ENCODE results near the gene PAX8.
"Not testable (repeated sequence)": the region's sequence is repeated elsewhere in the genome, so short reads cannot be mapped to it uniquely, and the experiment has no call there.

Gene PAX8

DNA sequence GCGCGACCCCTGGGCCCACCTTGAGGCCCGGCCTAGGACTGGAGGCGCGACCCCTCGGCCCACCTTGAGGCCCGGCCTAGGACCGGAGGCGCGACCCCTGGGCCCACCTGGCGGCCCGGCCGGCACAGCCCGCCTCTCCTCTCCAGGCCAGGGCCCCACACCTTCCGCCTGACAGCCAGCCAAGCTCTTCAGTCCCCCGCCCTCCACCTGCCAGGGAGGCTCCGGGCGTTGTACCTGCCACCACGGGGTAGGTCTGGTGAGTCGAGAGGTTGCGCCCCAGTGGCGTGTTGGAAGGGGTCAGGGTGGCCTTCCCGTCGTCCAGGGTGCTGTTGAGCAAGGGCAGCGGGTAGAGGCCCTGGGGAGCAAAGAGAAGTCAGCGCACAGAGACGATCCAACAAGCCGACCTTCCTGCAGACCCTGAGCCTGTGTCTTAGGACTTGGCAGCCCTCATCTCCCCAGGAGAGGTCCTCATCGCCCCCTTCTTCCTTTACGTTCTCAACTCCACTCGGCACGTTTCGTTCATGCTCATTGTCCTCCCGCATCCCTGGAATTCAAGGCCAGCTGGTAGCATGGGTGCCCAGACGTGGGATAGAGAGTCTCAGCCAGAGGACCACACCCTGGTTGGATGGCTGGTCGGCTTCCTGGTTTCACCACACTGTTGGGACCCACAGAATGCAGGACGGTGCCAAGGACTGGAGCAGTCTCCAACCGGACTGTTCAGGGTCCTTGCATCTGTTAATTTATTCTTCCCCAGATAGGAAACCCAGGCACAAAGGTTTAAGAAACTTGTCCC is 42.2 kb downstream of the PAX8 start:
- DNase-seq (ENCODE audit: low spot score), result no peak

DNA sequence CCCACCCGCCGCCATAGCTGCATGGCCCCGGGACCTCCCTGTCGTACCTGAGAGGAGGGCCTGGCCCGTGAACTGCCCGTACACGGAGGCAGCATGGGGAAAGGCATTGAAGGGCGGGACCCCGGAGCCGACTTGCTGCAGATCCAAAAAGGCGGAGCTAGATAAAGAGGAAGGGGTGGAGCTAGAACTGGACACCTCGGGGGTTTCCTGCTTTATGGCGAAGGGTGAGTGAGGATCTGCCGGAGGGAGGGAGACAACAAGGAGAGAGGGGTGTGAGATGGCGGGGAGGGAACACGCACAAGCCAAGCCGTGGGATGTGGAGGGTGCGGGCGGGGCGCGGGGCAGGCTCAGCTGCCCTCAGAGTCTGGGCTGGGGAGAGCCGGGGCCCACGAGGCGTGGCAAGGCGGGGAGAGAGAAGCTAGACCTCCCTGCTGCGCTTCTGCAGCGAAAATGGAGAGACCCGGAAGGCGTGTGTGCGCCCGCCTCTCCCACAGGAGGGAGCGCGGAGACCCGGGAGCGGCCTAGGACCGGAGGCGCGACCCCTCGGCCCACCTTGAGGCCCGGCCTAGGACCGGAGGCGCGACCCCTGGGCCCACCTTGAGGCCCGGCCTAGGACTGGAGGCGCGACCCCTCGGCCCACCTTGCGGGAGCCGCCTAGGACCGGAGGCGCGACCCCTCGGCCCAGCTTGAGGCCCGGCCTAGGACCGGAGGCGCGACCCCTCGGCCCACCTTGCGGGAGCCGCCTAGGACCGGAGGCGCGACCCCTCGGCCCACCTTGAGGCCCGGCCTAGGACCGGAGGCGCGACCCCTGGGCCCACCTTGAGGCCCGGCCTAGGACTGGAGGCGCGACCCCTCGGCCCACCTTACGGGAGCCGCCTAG is 43.1 kb downstream of the PAX8 start:
- not testable (repeated sequence) for DNase-seq (ENCODE audit: low spot score)

DNA sequence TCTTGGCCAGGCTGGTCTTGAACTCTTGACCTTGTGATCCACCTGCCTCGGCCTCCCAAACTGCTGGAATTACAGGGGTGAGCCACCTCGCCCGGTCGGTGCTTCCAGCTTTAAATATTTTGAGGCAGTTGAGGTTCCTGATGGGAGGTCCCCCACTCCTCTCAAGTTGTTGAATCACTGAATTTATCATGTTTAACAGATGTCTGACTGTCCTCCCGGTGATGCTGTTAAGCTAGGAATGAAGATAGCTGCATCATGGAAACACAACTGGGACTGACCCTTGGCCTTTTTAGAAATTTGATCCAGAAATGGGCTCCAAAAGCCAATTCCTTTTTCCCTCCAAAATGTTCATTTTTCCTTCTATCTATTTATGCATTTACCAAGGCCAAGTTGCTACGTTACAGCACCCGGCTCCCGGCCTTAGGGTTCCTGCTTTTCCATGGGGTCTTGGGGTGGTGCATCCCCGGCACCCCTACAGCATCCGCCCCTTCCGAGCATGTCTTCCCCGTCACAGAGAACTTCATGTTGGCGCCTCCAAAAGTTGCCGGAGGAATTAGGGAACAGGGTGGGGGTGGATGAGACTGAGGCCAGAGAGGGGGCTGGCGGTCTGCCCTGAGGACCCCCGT is 43.9 kb downstream of the PAX8 start:
- no peak for DNase-seq (ENCODE audit: low spot score)

DNA sequence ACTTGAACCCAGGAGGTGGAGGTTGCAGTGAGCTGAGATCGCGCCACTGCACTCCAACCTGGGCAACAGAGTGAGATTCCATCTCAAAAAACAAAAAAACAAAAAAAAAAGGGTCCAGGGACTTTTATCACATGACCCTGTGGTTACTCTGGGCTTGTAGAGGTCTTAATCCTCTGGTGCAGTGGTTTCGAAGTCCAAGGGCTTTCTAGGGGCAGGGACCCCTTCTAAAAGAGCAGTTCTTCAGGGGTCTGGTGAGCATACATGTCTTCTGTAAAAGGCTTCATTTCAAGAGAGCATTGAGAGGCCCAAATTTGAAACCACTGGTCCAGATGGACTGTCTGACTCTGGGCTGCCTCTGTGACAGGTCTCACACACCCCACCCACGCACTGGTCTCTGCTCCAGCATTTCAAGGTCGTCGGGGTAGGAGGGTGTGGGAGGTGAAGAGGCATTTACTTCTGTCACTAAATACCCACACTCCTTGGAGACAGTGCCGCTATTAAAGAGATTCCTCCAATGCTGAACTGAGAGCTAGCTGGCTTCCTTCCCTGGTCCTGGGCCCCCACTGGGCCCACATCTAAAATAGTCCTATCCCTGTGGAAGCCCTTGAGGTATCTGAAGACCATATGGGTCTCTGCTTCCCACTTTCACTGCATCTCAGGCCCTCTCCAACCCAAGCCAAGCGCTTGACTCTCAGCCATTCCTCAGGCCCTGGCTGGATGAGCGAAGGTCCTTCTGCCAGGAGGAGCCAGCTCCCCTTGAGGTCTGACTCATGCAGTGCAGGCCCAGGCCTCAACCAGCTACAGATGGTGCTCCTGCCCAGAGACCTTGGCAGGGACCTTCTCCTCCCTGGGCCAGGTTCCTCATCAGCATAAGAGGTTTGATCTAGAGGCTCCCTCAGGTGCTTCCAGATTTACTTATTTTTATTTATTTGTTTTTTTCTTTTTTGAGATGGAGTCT is 44.8 kb downstream of the PAX8 start:
- peak; percentile 69 for DNase-seq (ENCODE audit: low spot score)

DNA sequence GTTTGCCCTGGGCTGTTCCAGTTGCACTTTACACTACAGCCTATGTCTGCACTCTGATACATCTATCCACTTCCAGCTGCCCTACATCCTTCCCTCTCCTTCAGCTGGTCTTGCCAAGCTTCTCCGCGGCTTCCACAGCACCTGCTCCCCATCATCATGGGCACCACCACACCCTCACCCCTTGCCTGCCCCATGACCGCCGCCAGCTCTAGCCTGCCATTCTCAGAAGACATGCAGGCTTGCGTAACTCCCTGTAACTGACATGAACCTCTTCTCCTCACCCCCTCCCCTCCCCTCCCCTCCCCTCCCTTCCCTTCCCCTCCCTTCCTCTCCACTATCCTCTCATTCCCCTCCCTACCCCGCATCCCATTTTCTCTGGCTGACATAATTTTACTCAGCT is 46.0 kb downstream of the PAX8 start:
- DNase-seq (ENCODE audit: low spot score), result no peak

DNA sequence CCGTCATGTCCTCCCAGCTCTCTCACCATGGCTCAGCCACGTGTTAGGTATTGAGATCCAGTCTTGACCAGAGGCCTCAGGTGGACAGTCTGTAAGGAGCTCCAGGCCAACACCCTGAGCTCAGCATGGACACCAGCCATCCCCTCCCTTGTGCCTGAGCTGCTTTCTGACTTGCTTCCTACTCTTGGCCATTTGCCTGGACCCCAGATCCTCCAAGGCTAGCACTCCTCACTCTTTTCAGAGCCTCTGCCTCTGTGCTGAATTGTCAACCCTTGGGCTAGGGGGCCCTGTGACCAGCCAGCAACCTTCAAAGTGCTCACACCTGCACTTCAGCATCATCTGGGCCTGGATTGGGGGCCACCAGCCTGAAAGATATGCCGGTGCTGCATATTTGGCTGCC is 46.6 kb downstream of the PAX8 start:
- no peak for DNase-seq (ENCODE audit: low spot score)

DNA sequence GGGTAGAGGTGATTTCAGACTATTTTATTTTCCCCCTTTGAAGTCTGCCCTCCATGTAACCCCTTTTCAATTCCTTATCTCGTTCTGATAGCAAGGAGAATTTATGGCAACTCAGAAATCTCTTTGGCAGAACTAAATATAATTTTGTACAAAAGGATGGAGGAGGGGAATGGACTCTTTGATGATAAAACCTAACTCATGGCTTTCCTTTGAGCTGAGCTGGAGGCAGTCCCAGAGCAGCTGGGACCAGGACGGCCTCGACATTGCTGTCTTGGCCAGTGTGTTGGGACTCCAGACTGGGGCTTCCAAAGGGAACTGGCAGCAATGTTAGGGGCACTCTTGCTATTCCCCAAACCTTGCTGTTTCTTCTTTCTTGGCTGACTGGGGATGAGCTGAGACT is 47.7 kb downstream of the PAX8 start:
- DNase-seq (ENCODE audit: low spot score), result no peak

DNA sequence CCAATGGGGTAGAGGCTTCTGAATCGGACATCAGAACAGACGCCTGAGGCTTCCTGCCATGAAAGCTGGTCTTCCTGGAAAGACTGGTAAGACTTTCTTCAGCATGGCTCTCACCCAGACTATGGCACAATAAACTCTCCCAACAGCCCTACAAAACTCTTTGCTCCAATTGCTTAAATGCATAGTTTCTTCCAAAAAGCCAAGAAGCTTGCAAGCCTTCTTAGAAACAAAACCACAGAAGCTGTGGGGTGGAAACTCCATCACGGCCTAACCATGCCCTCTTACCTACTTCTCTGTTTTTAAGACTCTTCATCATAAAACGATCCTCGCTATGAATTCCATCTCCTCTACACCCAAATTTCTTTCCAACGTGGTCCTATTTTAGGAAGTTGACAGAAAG is 48.2 kb downstream of the PAX8 start:
- DNase-seq (ENCODE audit: low spot score), result no peak

DNA sequence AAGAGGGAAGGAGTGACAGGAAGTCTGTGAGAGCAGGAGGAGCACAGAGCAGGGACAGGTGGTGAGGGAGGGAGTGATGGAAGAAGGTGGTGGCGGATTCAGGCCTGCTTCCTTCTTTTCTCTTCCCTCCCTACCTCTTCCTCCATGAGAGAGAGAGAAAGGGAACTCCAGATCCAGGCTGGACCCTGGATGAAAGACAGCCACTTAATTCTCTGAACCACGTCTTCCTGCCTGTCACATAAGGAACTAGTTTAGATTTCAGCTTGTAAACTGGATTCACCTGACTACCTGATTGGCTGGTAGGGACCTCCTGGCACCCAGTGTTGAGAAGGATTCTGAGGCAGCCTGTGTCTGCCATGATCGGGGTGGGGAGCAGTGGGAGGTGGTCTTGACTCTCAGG is 48.9 kb downstream of the PAX8 start:
- no peak for DNase-seq (ENCODE audit: low spot score)

DNA sequence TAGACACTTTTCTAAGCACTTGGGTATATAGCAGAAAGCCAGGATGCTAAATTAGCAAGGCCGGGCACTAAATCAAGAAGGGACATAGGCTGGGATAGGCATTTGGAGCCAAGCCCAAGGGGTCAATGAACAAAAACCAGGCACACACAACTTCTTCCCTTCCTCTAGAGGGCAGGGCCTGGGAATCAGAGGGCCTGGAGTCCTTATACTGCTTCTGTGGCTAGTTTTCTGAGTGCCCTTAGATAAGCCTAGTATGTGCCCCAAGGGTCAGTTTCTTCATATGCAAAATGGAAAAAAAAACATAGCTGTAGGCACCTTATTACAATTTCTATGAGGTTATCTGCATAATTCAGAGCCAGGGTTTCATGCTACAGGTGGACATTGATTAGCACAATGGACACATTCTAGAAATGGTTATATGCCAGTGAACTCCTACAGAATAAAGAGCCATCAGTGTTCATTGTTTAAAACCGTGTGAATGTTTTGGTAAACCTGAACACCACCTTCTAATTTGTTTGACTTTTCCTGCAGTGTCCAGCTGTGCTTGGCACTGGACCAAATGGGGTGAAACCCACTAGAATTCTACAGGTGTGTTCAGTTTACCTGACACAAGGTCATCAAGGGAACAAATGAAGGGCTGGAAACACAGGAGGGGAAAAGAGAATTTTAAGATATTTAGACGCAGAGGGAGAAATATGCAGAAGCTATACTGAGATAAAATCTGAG is 49.6 kb downstream of the PAX8 start:
- DNase-seq (ENCODE audit: low spot score), result no peak

DNA sequence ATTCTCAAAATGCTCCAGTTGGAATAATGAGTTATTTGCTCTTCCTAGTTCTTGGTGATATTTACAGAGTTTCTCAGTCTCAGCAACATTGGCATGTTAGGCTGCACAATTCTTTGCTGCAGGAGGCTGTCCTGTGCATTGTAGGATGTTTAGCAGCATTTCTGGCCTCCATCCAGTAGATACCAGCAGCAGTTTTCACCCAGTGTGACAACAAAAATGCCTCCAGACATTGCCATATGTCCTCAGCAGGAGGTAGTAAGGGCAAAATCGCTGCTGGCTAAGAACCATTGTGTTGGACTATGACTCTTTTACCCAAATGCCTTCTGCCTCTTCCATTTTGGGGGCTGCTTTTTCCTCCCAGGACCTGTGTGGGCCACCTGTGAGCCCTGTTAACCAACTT is 50.4 kb downstream of the PAX8 start:
- no peak for DNase-seq (ENCODE audit: low spot score)

DNA sequence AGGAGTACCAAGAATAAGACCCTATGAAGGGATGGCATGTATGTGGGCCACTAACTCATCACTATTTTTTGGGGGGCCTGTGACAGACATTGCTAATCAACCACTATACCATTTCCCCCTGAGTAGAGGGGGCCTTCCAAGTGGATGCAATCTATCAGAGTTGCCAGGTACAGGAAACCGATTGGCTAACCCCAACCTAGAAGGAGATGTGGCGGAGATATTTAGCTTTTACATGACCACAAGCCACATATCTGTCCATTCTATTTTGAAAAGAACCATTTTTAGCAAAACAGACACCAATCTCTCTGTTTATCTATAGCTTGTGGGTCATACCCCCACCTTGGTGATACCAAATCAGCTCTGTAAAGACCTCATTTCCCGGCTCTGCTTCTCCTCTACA is 51.0 kb downstream of the PAX8 start:
- no peak for DNase-seq (ENCODE audit: low spot score)

DNA sequence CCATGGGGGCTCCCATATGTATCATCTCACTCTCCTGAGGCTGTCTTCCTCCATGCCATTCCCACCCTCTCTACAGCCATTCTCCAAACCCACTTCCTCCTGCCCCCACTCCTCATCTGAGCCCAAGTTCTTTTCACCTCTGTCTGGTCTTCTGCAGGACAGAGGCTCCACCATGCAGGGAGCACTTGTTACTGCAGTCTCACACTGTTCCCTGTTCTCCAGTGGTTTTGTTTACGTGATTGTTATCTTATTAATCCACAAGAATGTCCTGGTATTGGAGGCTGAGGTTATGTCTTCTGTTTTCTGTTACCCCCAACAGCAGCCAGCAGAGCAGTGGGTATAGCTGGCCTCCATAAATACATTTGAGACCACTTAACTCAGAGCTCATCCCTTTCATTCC is 51.4 kb downstream of the PAX8 start:
- no peak for DNase-seq (ENCODE audit: low spot score)

DNA sequence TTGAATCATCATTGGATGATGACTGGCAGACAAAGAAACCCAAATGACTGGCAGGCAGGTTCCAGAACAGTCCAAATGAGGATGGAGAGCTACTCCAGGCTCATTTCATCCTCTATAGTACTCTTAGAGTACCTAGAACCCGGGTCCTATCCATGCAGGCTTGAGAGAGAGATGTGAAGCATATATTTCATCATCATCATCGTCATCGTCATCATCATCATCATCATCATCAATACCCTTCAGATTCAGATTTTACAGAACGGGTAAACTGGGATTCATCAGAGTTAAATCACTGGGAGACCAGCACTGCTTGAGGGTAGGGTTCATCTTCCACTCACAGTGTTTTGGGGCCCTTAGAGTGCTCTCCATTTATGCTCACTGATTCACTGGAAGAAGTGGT is 52.3 kb downstream of the PAX8 start:
- no peak for DNase-seq (ENCODE audit: low spot score)

DNA sequence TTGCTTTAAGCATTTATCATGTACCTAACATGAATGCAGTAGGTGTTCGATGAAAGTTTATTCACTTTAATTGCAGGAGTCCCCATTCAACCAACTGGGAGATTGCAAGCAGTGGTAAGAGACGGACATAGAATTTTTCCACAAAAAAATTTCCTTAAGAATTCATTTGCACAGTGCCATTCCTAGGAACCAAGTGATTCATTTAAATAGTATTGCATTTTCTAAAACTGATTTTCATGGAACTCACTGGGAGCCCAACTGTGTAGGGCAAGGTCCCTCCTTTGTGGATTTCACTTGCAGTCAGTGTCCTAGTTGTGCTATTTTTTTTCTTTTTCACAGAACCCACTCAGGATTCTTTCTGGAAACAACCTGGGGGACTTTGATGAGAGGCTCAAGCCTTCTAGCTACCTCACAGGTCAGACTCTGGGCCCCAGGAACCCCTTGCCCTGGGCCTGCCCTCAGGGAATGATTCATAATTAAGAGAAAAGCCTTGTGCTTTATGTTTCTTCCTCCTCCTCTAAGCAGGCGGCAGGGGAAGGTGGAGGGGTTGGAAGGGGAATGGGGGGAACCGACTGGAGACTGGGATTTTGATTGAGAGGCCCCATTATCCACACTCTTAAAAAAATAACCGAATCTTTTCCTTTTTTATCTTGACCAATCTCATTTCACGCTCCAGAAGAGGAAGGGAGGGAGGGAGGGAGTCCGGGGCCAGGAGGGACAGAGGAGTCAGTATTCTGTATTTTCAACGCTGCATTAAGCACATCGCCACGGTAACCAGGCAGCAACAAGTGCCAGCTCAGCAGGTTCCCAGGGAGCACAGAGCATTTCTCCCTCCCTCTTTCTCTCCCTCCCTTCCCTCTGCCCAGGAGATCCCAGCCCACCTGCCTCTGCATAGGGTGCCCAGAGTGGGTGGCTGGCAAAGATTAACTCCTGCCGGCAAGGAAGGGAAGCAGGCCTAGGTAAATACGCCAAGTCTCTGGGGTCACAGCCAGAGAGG is 53.2 kb downstream of the PAX8 start:
- no peak for DNase-seq (ENCODE audit: low spot score)

DNA sequence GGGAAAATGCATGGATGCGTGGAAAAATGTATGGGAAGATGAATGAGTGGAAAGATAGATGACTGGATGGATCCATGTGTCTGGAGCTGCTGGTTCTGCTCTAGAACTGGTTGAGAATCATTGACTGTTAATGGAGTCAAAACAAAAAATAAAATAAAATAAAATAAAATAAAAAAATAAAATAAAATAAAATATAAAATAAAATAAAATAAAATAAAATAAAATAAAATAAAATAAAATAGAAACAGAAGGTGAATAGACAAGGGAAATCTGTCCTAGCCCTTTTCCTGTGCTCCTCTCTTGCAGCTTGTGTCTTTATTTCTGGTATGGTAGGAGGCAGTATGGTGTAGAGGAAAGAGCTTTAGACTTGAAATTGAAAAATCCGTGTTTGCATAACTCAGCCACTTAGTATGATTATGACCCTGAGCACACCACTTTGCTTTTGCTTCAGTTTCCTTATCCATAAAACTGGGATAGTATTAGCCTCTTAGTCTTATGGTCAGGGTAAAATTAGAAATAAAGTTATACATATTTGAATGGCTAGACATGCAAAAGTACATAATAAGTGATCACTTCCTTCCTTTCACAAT is 54.0 kb downstream of the PAX8 start:
- DNase-seq (ENCODE audit: low spot score), result no peak

DNA sequence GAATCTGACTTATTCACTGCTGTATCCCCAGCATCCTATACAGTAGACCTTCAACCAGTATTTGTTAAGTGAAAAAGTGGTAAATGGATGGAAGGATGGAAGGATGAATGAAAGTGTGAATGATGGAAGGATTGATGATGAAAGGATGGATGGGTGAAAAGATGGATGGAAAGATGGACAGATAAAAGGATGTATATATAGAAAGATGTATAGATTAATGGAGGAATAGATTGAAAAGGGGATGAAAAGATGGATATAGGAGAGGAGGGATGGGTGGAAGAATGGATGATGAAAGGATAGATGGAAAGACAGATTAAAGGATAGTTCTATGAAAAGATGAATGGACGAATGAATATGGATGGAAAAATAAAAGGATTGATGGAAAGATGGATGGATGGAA is 54.9 kb downstream of the PAX8 start:
- DNase-seq (ENCODE audit: low spot score), result no peak

DNA sequence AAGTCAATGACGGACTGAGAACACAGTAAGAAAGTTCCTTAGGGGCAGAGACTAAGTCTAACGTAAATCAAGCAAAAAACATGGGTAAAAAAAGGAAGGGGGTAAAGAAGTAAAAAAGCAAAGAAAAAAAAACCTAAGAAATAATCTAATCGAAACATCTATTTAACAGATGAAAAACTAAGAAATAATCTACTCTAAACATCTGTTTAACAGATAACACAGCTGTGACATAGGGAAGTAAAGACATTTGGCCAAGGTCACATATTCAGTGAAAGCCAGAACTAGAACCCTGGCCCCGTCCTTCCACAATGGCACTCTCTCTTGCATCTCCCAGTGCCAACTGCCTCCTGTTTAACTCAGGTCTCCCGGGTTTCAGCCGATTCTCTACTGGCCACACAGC is 56.9 kb downstream of the PAX8 start:
- no peak for DNase-seq (ENCODE audit: low spot score)

DNA sequence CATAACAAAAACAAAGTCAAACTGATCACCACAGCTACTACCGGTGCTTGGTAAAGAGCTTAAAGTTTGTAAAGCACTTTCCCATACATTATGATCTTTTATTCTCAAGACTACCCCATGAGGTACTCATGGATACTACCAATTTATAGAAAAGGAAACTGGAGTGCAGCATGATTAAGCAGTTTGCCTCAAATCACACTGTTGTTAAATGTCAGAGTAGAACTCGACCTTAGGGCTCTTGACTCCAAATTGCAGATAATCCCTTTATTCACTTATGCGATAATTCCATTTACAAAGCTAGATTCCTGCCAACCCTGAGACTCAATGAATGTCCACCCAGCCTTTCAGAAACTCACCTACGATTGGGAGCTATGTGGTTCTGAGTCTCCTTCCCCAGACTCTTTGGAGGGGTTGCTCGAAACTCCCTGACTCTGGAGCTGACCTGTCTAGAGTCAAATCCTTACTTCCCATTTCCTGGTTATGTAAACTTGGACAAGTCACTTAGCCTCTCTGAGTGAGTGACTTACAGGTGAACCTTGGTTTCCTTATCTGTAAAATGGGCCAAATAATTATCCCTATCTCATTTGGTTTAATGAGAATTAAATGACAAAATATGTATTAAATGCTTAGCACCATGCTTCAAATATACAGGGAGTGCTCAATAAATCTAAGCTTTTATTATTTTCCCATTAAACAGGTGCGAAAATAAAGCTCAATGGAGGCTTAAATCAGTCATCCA is 57.6 kb downstream of the PAX8 start:
- no peak for DNase-seq (ENCODE audit: low spot score)

All from AG20443 (cell line).